GM23338 (cell line): ENCODE measurements around the gene DIO1. TPM values are rescaled to one million over a fixed set of nuclear protein-coding genes. Genes with fewer than 3 reads are reported as not detected.

Experiments
- ATAC-seq: fragments of 200-7000 bp; cut with Tn5 transposase; 3 replicates; pipeline ENCODE4 v1.9.1; 2020
- DNase-seq: peaks from one replicate; pipeline ENCODE4 v3.0.0-alpha.2; 2015; ENCODE audit warnings: low spot score
- H2AFZ ChIP-seq: fragments of 200-600 bp; sonication (generic); 2 replicates; pipeline ENCODE4 v1.8.0; 2016; ENCODE audit warnings: antibody characterized with exemption, mild to moderate bottlenecking, moderate library complexity
- H3F3A ChIP-seq: fragments of 200-600 bp; sonication (generic); replicated peaks from 2 replicates; pipeline ENCODE4 v1.8.0; 2017; ENCODE audit warnings: antibody characterized with exemption, mixed run types, low read depth
- H3K27ac ChIP-seq: fragments of 200-600 bp; sonication (generic); 2 replicates; pipeline ENCODE4 v1.6.1; 2016; ENCODE audit warnings: low read depth
- H3K27me3 ChIP-seq: fragments of 200-600 bp; sonication (generic); 2 replicates; pipeline ENCODE4 v1.8.0; 2016; ENCODE audit warnings: mild to moderate bottlenecking, mixed run types, moderate library complexity; ENCODE audit not compliant: insufficient read depth
- H3K36me3 ChIP-seq: fragments of 200-600 bp; sonication (generic); 2 replicates; pipeline ENCODE4 v1.8.0; 2016; ENCODE audit warnings: mild to moderate bottlenecking; ENCODE audit not compliant: insufficient read depth
- H3K4me1 ChIP-seq: fragments of 200-600 bp; sonication (generic); 2 replicates; pipeline ENCODE4 v1.8.0; 2016; ENCODE audit warnings: mild to moderate bottlenecking, moderate library complexity; ENCODE audit not compliant: insufficient read depth
- H3K4me2 ChIP-seq: fragments of 200-600 bp; sonication (generic); 2 replicates; pipeline ENCODE4 v1.7.1; 2017; ENCODE audit warnings: mixed run types
- H3K4me3 ChIP-seq: fragments of 200-600 bp; sonication (generic); 2 replicates; pipeline ENCODE4 v1.6.1; 2016; ENCODE audit warnings: mixed run types
- H3K79me2 ChIP-seq: fragments of 200-600 bp; sonication (generic); replicated peaks from 2 replicates; pipeline ENCODE4 v1.8.0; 2017; ENCODE audit warnings: mild to moderate bottlenecking; ENCODE audit not compliant: insufficient read depth
- H3K9me2 ChIP-seq: fragments of 200-600 bp; sonication (generic); 2 replicates; pipeline ENCODE4 v1.8.0; 2017; ENCODE audit not compliant: insufficient read depth
- H4K20me1 ChIP-seq: fragments of 200-600 bp; sonication (generic); replicated peaks from 2 replicates; pipeline ENCODE4 v1.8.0; 2017; ENCODE audit warnings: mild to moderate bottlenecking; ENCODE audit not compliant: insufficient read depth
- H3K27ac Mint-ChIP-seq: 2 replicates; pipeline ENCODE4 v1.8.0; 2020; ENCODE audit warnings: inconsistent platforms, mild to moderate bottlenecking, moderate library complexity, mixed read lengths
- H3K27me3 Mint-ChIP-seq: 3 replicates; pipeline ENCODE4 v1.8.0; 2022; ENCODE audit warnings: low read depth, mild to moderate bottlenecking, moderate library complexity, mixed read lengths, inconsistent platforms; ENCODE audit not compliant: insufficient read depth, poor library complexity
- H3K36me3 Mint-ChIP-seq: 3 replicates; pipeline ENCODE4 v1.8.0; 2021; ENCODE audit warnings: low read depth, mild to moderate bottlenecking, inconsistent platforms, moderate library complexity, mixed read lengths
- H3K4me1 Mint-ChIP-seq: 3 replicates; pipeline ENCODE4 v1.8.0; 2020; ENCODE audit warnings: mild to moderate bottlenecking, inconsistent platforms, mixed read lengths
- H3K4me3 Mint-ChIP-seq: 3 replicates; pipeline ENCODE4 v1.8.0; 2021; ENCODE audit warnings: moderate library complexity, mild to moderate bottlenecking, inconsistent platforms, mixed read lengths
- H3K9me3 Mint-ChIP-seq: 3 replicates; pipeline ENCODE4 v1.8.0; 2020; ENCODE audit warnings: moderate library complexity, mild to moderate bottlenecking, inconsistent platforms, mixed read lengths
- CREB1 ChIP-seq: fragments of 250-450 bp; sonication (Bioruptor Pico); IDR thresholded peaks from 2 replicates; pipeline ENCODE4 v1.5.0; 2020; ENCODE audit warnings: low read depth, mild to moderate bottlenecking, moderate library complexity
- EZH2 ChIP-seq: fragments of 200-600 bp; sonication (generic); IDR thresholded peaks from one replicate; pipeline ENCODE4 v1.8.0; 2017; ENCODE audit warnings: antibody characterized with exemption, mild to moderate bottlenecking, low read depth; ENCODE audit not compliant: unreplicated experiment
- EZH2phosphoT487 ChIP-seq: fragments of 200-600 bp; sonication (generic); IDR thresholded peaks from one replicate; pipeline ENCODE4 v1.8.1; 2018; ENCODE audit warnings: antibody characterized with exemption; ENCODE audit not compliant: unreplicated experiment
- JUNB ChIP-seq: IDR thresholded peaks from one replicate; pipeline ENCODE4 v1.6.1; 2016; ENCODE audit warnings: antibody characterized with exemption; ENCODE audit not compliant: unreplicated experiment
- NANOG ChIP-seq: IDR thresholded peaks from 2 replicates; pipeline ENCODE4 v1.6.1; 2016; ENCODE audit warnings: antibody characterized with exemption, borderline replicate concordance
- POLR2AphosphoS5 ChIP-seq: IDR thresholded peaks from 2 replicates; pipeline ENCODE4 v1.6.1; 2016; ENCODE audit warnings: antibody characterized with exemption, low read depth
- STAT1 ChIP-seq: IDR thresholded peaks from one replicate; pipeline ENCODE4 v1.6.1; 2016; ENCODE audit warnings: antibody characterized with exemption; ENCODE audit not compliant: unreplicated experiment
- ZNF114 ChIP-seq: fragments of 250-450 bp; sonication (Bioruptor Pico); IDR thresholded peaks from 2 replicates; pipeline ENCODE4 v1.5.0; 2020; ENCODE audit warnings: mild to moderate bottlenecking, moderate library complexity
- ZNF331 ChIP-seq: fragments of 250-450 bp; sonication (Bioruptor Pico); IDR thresholded peaks from 2 replicates; pipeline ENCODE4 v1.5.0; 2020; ENCODE audit warnings: low read depth, mild to moderate bottlenecking, moderate library complexity
- polyA plus RNA-seq: library from polyadenylated mRNA; unstranded; fragments of >200 nt; fragmentation: Nextera tagmentation; extraction: Ambion mirVana; gene quantifications from 2 replicates; pipeline ENCODE4 v1.2.1, GENCODE V29; 2016
- total RNA-seq: library from RNA; depleted of rRNA; stranded (reverse); fragments of >200 nt; shearing (Covaris generic); gene quantifications from 2 replicates; pipeline ENCODE4 v1.2.3, GENCODE V29; 2014
- TF ChIP-seq, protein P1 (sequence below): IDR thresholded peaks from one replicate; pipeline ENCODE4 v1.6.1; 2018; ENCODE audit warnings: antibody characterized with exemption; ENCODE audit not compliant: unreplicated experiment
- TF ChIP-seq, protein P2 (sequence below): IDR thresholded peaks from 2 replicates; pipeline ENCODE4 v1.6.1; 2016; ENCODE audit warnings: antibody characterized with exemption

Gene DIO1
- total and polyA plus RNA-seq, 2 experiments from 2014 or later, result 0.27 TPM; not detected in 1

DNA sequence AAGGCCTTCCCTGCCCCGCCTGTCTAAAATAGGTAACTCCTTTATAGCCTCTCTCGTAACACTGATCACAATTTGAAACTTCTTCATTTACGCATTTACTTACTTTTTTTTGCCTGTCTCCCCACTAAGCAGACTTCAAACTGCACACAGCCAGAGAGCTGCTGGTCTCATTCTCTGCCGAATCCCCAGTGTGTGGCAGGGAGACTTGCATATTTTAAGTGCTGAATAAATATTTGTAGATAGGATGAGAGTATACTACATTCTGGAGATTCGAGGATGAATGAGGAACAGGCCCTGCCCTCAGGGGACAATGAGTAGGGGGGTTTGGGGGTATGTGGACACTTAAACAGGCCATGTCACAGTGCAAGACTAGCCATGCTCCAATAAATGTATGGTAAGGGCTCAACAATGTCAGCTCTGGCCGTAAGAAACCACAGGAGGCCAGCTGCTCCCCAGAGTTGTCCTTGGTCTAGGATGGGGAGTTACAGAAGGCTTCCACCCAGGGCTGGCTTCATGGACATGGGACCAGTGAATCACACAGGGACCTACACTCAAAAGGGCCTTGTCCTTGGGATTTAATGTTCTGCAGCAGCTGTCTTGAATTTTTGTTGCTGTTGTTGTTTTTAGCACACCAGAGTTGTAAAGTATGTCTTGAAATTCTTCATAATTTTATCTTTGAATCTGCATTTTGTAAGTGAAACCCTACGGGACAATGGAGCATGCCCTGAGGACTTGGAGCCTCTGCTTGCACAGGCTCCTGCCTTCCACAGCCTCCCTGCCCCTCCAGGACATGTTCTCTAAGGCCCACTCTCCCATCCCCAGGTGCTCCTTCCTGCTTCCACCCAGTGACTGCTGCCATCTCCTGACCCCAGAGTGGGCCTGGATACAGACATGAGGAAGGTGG is 8.5 kb downstream of the DIO1 start:
- DNase-seq (no peak), ATAC-seq (no peak)
- no peak overlapping the region for H3K27ac ChIP-seq
- H4K20me1 ChIP-seq, result no peaks in the 10 kb centered on the region
- Mint-ChIP-seq H3K27me3 (peaks cover 5% of the 10 kb centered on the region), H3K27ac (no peak overlapping the region), H3K4me3 (no peak overlapping the region), H3K9me3 (no peaks in the 10 kb centered on the region), H3K36me3 (no peaks in the 10 kb centered on the region), H3K4me1 (no peaks in the 10 kb centered on the region)
- no peaks in the 10 kb centered on the region for H3K36me3 ChIP-seq
- H2AFZ ChIP-seq, result no peak overlapping the region
- TF ChIP-seq POLR2AphosphoS5, result no peak
- no peak for TF ChIP-seq STAT1
- TF ChIP-seq, protein P1, sequence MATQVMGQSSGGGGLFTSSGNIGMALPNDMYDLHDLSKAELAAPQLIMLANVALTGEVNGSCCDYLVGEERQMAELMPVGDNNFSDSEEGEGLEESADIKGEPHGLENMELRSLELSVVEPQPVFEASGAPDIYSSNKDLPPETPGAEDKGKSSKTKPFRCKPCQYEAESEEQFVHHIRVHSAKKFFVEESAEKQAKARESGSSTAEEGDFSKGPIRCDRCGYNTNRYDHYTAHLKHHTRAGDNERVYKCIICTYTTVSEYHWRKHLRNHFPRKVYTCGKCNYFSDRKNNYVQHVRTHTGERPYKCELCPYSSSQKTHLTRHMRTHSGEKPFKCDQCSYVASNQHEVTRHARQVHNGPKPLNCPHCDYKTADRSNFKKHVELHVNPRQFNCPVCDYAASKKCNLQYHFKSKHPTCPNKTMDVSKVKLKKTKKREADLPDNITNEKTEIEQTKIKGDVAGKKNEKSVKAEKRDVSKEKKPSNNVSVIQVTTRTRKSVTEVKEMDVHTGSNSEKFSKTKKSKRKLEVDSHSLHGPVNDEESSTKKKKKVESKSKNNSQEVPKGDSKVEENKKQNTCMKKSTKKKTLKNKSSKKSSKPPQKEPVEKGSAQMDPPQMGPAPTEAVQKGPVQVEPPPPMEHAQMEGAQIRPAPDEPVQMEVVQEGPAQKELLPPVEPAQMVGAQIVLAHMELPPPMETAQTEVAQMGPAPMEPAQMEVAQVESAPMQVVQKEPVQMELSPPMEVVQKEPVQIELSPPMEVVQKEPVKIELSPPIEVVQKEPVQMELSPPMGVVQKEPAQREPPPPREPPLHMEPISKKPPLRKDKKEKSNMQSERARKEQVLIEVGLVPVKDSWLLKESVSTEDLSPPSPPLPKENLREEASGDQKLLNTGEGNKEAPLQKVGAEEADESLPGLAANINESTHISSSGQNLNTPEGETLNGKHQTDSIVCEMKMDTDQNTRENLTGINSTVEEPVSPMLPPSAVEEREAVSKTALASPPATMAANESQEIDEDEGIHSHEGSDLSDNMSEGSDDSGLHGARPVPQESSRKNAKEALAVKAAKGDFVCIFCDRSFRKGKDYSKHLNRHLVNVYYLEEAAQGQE, result no peak
- no peaks in the 10 kb centered on the region for H3K27me3 ChIP-seq
- no peaks in the 10 kb centered on the region for H3K79me2 ChIP-seq
- H3K4me1 ChIP-seq, result no peaks in the 10 kb centered on the region
- H3K4me2 ChIP-seq, result no peak overlapping the region
- H3K9me2 ChIP-seq, result no peaks in the 10 kb centered on the region
- no peaks in the 10 kb centered on the region for H3F3A ChIP-seq
- no peak overlapping the region for H3K4me3 ChIP-seq

DNA sequence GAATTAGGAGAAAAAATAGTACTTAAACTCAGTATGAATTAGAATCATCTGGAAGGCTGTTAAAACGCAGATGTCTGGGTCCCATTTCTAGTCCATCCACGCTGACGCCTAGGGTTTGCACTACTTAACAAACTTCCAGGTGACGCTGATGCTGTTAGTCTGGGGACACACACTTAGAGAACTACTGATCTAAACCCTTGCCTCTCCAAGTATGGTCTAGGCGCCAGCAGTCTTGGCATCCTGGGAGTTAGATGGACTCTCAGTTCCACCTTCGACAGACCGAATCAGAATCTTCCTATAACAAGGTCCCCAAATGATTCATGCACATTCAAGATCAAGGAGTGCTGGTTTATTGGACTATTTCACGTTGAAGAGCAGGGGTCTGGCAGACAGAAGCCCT is 11.5 kb downstream of the DIO1 start:
- Histone ChIP-seq H3F3A (no peaks in the 10 kb centered on the region), H3K9me2 (no peaks in the 10 kb centered on the region), H2AFZ (no peak overlapping the region), H3K4me3 (no peak overlapping the region), H3K4me1 (no peaks in the 10 kb centered on the region), H3K27me3 (no peaks in the 10 kb centered on the region), H3K79me2 (no peaks in the 10 kb centered on the region), H3K4me2 (no peak overlapping the region), H3K36me3 (no peaks in the 10 kb centered on the region), H3K27ac (no peak overlapping the region), H4K20me1 (no peaks in the 10 kb centered on the region)
- no peak for ATAC-seq
- no peak overlapping the region for H3K27ac Mint-ChIP-seq
- no peaks in the 10 kb centered on the region for H3K36me3 Mint-ChIP-seq
- no peaks in the 10 kb centered on the region; the same call in 2 of the 3 replicates for H3K4me1 Mint-ChIP-seq
- no peaks in the 10 kb centered on the region for H3K9me3 Mint-ChIP-seq
- H3K27me3 Mint-ChIP-seq, result peaks cover 3% of the 10 kb centered on the region
- DNase-seq, result no peak
- H3K4me3 Mint-ChIP-seq, result no peak overlapping the region
- no peak for TF ChIP-seq ZNF331 (CRISPR knock-in tag)
- TF ChIP-seq EZH2, result no peak
- TF ChIP-seq, protein P2, sequence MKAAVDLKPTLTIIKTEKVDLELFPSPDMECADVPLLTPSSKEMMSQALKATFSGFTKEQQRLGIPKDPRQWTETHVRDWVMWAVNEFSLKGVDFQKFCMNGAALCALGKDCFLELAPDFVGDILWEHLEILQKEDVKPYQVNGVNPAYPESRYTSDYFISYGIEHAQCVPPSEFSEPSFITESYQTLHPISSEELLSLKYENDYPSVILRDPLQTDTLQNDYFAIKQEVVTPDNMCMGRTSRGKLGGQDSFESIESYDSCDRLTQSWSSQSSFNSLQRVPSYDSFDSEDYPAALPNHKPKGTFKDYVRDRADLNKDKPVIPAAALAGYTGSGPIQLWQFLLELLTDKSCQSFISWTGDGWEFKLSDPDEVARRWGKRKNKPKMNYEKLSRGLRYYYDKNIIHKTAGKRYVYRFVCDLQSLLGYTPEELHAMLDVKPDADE, result no peak
- TF ChIP-seq EZH2phosphoT487, result no peak
- TF ChIP-seq CREB1 (CRISPR knock-in tag), result no peak
- TF ChIP-seq NANOG, result no peak
- no peak for TF ChIP-seq POLR2AphosphoS5
- TF ChIP-seq ZNF114 (CRISPR knock-in tag), result no peak
- no peak for TF ChIP-seq JUNB
